NB4 (cell line): ENCODE measurements around the gene ACADM.

ENCODE experiments used
- CTCF ChIP-seq: IDR thresholded peaks from one replicate; pipeline ENCODE4 v1.5.1; 2012; ENCODE audit warnings: low read depth, low read length
- POLR2A ChIP-seq: IDR thresholded peaks from 2 replicates; pipeline ENCODE4 v1.6.1; 2011; ENCODE audit warnings: mild to moderate bottlenecking; ENCODE audit not compliant: insufficient read length; ENCODE audit errors: extremely low read depth

- TF ChIP-seq POLR2A (no peak), CTCF (no peak)
Measured at GRCh38 chr1:75797606-75798216, 73.2 kb downstream of the ACADM start.
